T-helper 1 cell treated with Interleukin-12 subunit alpha and Interleukin-12 subunit beta and Interleukin-4 antibody, amounts not matched to agents 30 μg/mL and 1 μg/mL, for 36 hours (primary cell): ENCODE results near the gene LIMCH1.
"Not testable (repeated sequence)": the region's sequence is repeated elsewhere in the genome, so short reads cannot be mapped to it uniquely, and the experiment has no call there.

ENCODE experiments used
- H3K27ac Mint-ChIP-seq: one replicate; pipeline ENCODE4 v1.8.0; 2021; ENCODE audit warnings: mild to moderate bottlenecking, mixed read lengths
- H3K27me3 Mint-ChIP-seq: one replicate; pipeline ENCODE4 v1.8.0; 2021; ENCODE audit warnings: low read depth, mixed read lengths
- H3K36me3 Mint-ChIP-seq: one replicate; pipeline ENCODE4 v1.8.0; 2021; ENCODE audit warnings: low read depth, mixed read lengths
- H3K4me1 Mint-ChIP-seq: one replicate; pipeline ENCODE4 v1.8.0; 2021; ENCODE audit warnings: low read depth, mixed read lengths
- H3K4me3 Mint-ChIP-seq: one replicate; pipeline ENCODE4 v1.8.0; 2021; ENCODE audit warnings: mild to moderate bottlenecking, moderate library complexity, mixed read lengths
- H3K9me3 Mint-ChIP-seq: one replicate; pipeline ENCODE4 v1.8.0; 2021; ENCODE audit warnings: mixed read lengths

LIMCH1 gene, protein sequence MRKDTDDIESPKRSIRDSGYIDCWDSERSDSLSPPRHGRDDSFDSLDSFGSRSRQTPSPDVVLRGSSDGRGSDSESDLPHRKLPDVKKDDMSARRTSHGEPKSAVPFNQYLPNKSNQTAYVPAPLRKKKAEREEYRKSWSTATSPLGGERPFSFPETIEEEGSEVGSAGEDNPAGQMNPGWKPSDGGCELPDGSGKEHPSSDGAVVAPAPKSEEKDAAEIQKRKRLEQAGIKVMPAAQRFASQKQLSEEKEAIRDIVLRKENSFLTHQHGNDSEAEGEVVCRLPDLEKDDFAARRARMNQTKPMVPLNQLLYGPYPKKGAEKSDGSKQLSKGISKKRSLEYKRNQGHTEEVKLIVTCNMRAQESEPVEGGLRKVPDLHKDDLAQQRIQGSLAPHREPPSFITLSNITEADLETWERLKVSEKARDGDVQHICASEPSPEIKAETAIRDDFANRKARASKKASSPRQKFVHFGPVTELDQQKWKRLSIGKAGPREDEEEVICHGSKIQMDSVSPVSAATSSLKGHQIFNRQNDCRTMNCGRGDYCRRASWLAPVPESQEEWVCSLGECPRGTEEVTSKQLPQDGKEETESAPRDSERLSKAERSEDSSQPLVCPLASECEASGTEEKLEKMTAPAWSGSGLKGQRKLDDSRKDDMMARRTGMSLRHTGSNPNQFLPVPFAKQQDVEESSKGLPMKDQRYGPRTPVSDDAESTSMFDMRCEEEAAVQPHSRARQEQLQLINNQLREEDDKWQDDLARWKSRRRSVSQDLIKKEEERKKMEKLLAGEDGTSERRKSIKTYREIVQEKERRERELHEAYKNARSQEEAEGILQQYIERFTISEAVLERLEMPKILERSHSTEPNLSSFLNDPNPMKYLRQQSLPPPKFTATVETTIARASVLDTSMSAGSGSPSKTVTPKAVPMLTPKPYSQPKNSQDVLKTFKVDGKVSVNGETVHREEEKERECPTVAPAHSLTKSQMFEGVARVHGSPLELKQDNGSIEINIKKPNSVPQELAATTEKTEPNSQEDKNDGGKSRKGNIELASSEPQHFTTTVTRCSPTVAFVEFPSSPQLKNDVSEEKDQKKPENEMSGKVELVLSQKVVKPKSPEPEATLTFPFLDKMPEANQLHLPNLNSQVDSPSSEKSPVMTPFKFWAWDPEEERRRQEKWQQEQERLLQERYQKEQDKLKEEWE (N-terminal part only)

DNA sequence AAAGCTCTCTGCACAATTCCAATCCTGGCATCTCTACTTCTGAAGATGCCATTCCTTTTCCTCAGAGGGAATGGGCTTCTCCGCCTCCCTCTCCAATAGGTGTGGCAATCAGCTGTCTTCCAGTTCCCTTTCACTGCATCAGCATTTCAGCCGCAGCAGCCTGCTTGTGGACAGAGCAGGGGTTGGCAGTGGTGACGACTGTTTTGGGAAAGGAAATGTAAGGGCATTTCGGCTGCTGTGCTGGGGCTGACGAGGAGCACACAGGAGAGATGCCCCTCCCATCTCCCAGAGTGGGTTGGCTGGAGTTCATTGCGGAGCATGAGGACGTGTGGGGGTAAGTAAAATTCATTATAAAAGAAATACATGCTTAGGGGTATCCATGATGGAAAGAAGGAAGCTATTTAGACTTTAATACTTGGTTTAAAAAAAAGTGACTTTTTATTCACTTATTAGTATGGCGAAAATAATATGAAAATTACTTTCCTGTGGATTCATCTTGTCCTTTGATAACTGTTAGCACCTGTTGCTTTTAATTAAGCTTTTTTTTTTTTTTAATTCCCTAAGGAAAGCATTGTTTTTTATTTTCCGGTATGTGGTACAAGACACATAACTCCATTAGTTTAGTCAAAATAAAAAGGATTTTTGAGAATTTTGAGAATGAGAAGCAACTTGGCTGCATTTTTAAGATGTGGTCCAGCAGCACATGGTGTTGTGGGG lies at the start of gene LIMCH1:
Gene LIMCH1, plus strand, starts transcription at position 141 of the 717 bp plus-strand sequence. CDS start 67,839 bp downstream, outside the sequence.
- Mint-ChIP-seq H3K27me3 (no peaks in the 10 kb centered on the region), H3K27ac (no peak within 1 kb of the TSS), H3K36me3 (no peaks in the 10 kb centered on the region), H3K4me1 (no peaks in the 10 kb centered on the region), H3K4me3 (no peak within 1 kb of the TSS), H3K9me3 (no peaks in the 10 kb centered on the region)

DNA sequence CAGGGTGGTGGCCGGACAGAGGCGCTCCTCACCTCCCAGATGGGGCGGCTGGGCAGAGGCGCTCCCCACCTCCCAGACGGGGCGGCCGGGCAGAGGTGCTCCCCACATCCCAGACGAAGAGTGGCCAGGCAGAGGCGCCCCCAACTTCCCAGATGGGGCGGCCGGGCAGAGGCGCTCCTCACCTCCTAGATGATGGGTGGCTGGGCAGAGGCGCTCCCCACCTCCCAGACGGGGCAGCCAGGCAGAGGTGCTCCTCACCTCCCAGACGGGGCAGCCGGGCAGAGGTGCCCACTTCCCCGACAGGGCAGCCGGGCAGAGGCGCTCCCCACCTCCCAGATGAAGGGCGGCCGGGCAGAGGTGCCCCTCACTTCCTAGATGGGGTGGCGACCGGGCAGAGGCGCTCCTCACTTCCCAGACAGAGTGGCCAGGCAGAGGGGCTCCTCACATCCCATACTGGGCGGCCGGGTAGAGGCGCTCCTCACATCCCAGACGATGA lies 46.8 kb upstream of the LIMCH1 start:
- H3K27ac Mint-ChIP-seq, H3K36me3 Mint-ChIP-seq, H3K27me3 Mint-ChIP-seq, H3K4me1 Mint-ChIP-seq, H3K4me3 Mint-ChIP-seq, H3K9me3 Mint-ChIP-seq: not testable (repeated sequence)

DNA sequence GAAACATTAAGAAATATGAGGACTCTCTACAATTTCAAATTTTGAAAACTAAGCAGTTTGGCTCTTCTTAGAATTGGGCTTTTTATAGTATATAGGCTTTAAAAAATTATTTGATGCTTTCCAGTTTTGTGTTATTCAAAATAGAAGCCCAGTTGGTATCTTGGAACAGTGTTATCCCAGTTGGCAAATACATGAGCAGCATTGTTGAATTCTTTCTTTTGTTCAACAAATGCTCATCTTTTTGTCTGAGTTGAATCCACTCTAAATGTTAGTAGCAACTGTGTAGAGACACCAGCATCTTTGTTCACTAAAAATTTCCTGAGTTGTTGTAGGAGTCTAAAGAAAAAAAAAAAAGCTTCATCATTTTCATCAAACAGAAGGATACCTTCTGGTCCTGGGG lies 41.0 kb upstream of the LIMCH1 start:
- Mint-ChIP-seq H3K27ac (no peak overlapping the region), H3K9me3 (no peaks in the 10 kb centered on the region), H3K36me3 (no peaks in the 10 kb centered on the region), H3K27me3 (no peaks in the 10 kb centered on the region), H3K4me3 (no peak overlapping the region), H3K4me1 (no peaks in the 10 kb centered on the region)

DNA sequence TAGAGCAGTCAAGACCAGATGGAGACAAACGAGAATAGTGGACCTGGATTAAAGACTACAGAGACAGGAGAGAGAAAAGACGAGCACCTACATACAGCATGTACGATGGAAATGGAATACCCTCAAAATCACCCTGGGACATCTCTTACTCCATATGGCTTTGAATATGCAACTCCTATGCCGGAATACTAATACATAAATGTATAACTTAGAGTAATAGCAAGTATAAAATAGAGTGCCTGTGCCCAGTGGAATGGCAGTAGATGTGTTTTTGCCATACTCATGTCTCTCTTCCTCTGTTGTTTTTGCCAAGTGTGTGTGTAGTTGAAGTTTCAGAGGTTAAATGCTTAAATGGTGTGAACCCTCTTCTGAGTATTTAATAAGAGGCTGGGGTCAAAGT lies 39.8 kb upstream of the LIMCH1 start:
- Mint-ChIP-seq H3K4me3 (no peak overlapping the region), H3K36me3 (no peaks in the 10 kb centered on the region), H3K9me3 (peaks cover 7% of the 10 kb centered on the region), H3K27ac (no peak overlapping the region), H3K27me3 (no peaks in the 10 kb centered on the region), H3K4me1 (no peaks in the 10 kb centered on the region)

DNA sequence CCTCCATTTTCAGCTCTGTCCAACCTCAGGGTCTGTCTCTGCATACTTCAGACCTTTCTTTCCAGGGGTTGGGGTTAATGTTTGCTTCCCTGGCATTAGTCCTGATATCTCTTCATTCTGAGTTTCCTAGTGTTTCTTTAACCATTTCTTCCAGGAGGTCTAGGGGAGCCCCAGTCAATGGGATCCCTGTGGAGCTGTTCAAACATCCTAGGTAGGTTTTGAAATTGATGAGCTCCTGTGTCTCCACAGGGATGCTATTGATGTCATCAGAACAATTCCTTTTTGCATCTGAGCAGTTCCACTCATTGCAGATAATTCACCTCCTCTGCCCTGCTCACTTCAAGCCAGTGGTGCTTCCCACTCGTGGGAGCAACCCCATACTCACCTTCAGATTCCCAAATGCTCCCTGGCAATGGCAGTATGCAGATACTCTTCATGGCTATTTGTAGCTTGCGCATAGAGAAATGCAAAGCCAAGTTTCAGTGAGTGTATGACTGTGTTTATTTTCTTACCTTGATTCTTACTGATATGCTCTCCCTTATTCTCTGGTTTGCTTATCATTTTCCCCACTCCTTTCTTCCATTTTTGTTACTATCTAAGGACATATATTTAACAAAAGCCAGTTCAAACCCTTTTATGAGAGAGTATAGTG lies 33.7 kb upstream of the LIMCH1 start:
- peaks cover 7% of the 10 kb centered on the region for H3K9me3 Mint-ChIP-seq
- no peak overlapping the region for H3K27ac Mint-ChIP-seq
- H3K27me3 Mint-ChIP-seq = no peaks in the 10 kb centered on the region
- no peaks in the 10 kb centered on the region for H3K36me3 Mint-ChIP-seq
- no peak overlapping the region for H3K4me3 Mint-ChIP-seq
- no peaks in the 10 kb centered on the region for H3K4me1 Mint-ChIP-seq

DNA sequence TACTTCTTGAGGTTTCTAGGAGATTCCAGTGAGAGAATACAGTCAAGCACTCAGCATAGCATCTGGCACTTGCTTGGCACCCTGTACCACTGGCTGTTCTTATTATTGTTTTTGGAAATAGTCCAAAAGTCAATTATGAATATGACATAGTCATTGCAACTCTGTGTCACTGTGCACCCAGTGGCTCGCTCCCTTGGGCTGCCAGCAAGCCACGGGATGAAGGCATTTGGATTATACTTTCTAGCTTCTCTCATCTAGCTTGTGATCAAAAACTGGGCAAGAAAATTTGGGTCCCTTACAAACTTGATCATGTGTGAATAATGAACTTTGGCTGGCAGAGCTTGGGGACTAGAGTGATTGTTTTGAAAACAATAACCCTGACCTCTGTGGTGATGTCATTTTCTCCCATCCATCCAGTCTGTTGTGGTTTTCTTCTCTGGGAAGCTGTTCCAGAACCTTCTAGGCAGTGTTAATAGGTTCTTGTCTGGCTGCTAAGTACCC lies 32.7 kb upstream of the LIMCH1 start:
- no peaks in the 10 kb centered on the region for H3K36me3 Mint-ChIP-seq
- no peaks in the 10 kb centered on the region for H3K27me3 Mint-ChIP-seq
- H3K4me1 Mint-ChIP-seq = no peaks in the 10 kb centered on the region
- peaks cover 7% of the 10 kb centered on the region for H3K9me3 Mint-ChIP-seq
- H3K27ac Mint-ChIP-seq = no peak overlapping the region
- H3K4me3 Mint-ChIP-seq = no peak overlapping the region

DNA sequence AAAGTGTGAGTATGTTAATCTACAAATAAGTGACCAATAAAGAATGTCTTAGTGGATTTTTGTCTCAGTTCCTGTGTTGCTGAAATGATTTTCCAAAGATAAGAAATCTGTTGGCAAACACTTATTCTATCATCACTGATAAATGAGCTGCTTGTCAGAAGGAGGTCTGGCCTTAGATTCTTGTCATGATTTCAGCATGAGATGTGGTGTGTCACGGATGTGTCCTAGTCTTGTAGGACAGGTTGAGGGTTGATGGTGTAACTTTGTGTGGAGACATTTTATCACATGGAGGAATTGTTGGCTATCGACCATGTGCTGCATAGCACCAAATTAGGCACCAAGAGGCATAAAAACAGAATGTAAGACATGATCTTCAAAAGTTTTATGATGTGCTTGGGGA lies 31.8 kb upstream of the LIMCH1 start:
- no peaks in the 10 kb centered on the region for H3K4me1 Mint-ChIP-seq

DNA sequence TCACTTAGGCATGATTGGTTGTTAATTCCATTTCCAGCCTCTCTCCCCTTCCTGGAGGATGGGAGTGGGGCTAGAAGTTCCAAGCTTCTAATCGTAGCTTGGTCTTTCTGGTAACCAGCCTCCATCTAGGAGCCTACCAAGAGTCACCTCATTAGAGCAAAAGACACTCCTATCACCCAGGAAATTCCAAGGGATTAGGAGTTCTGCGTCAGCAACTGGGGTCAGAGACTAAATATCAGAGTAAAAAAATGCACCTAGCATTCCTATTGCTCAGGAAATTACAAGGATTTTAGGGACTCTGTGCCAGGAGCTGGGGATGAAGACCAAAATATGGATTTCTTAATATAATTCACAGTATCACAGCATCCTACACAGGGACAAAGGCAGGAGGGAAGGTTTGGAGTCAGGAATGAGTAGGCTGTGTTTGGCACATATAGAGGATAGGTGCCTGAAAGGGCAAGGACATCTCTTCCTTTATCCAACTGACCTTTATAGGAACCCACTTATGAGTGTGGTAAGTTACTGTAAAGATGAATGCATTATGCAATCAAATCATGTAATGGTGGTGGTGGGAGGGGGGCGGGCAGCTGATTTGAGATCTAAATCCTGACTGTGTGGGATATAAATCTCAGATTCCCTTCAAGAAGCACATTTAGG lies 30.5 kb upstream of the LIMCH1 start:
- Mint-ChIP-seq H3K27ac (no peak overlapping the region), H3K36me3 (no peaks in the 10 kb centered on the region), H3K27me3 (no peaks in the 10 kb centered on the region), H3K4me3 (no peak overlapping the region), H3K9me3 (peaks cover 5% of the 10 kb centered on the region), H3K4me1 (no peaks in the 10 kb centered on the region)

More for the DNA sequence above, 31.8 kb upstream of the LIMCH1 start:
- Mint-ChIP-seq H3K27ac (no peak overlapping the region), H3K9me3 (peaks cover 7% of the 10 kb centered on the region), H3K4me3 (no peak overlapping the region), H3K27me3 (no peaks in the 10 kb centered on the region), H3K36me3 (no peaks in the 10 kb centered on the region)

DNA sequence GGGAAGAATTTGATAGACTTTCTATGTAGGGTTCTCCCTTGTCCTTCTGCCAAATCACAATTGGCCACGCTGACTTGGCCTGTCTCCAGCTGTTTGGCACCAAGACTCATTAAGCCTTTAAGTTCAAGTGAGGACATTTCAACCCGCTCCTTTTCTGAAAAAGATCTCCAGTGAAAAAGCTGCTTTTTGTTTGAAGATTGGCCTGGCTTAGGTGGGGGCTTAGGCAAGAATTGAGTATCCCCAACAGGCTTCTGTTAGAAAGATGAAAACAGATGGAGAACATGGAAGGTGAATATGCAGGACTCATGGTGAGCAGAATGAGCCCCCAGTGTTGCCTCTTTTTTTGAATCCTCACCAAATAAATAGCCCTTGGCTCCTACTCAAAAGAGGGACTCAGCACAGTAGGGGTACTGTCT lies 28.5 kb upstream of the LIMCH1 start:
- H3K4me3 Mint-ChIP-seq = no peak overlapping the region
- H3K9me3 Mint-ChIP-seq = no peaks in the 10 kb centered on the region
- no peaks in the 10 kb centered on the region for H3K36me3 Mint-ChIP-seq
- H3K27ac Mint-ChIP-seq = no peak overlapping the region
- H3K27me3 Mint-ChIP-seq = no peaks in the 10 kb centered on the region
- no peaks in the 10 kb centered on the region for H3K4me1 Mint-ChIP-seq

DNA sequence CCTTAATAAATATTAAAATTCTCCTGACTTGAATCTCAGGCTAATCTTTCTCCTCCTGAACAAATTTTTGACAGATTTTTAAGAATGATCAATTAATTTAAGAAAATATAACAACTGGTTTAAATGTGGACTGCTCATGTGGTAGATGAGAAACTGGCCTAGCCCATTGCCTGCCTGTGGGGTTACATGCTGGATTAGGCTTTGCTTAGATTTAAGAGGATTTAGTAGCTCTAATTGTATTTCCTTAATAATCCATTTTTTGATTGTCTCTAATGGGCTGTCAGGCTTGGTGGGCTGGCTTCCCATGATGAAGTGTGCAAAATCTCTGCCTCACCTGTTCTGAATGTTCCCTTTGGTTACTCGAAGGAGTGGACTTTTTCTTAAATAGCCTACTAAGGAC lies 27.8 kb upstream of the LIMCH1 start:
- no peaks in the 10 kb centered on the region for H3K36me3 Mint-ChIP-seq
- H3K27ac Mint-ChIP-seq = no peak overlapping the region
- no peaks in the 10 kb centered on the region for H3K4me1 Mint-ChIP-seq
- no peaks in the 10 kb centered on the region for H3K9me3 Mint-ChIP-seq
- H3K27me3 Mint-ChIP-seq = no peaks in the 10 kb centered on the region
- no peak overlapping the region for H3K4me3 Mint-ChIP-seq

DNA sequence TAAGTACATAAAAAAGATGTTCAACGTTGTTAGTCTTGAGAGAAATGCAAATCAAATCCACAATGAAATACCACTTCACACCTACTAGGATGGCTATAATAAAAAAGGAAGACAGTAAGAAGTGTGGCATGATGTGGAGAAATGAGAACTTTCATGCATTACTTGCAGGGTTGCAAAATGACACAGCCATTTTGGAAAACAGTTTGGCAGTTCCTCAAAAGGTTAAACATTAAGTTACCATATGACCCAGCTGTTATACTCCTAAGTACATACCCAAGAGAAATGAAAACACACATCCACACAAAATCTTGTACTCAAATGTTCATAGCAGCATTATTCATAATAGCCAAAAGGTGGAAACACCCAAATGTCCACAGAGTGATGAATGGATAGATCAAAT lies 25.8 kb upstream of the LIMCH1 start:
- Mint-ChIP-seq H3K36me3 (no peaks in the 10 kb centered on the region), H3K9me3 (no peaks in the 10 kb centered on the region), H3K27ac (no peak overlapping the region), H3K4me3 (no peak overlapping the region), H3K27me3 (no peaks in the 10 kb centered on the region), H3K4me1 (no peaks in the 10 kb centered on the region)

DNA sequence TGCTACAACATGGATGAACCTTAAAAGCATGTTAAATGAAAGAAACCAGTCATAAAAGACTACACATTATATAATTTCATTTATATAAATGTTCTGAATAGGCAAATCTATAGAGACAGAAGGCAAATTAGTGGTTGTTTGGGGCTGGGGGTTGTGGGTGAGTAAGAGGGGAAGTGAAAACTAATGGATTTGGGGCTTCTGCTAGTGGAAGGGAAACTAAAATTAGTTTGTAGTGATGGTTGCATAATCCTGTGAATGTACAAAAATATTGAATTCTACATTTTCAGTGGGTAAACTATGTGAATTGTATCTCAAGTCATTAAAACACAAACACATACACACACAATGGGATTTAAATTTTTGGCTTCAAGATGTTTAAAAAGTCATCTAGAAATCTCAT lies 25.4 kb upstream of the LIMCH1 start:
- Mint-ChIP-seq H3K4me3 (no peak overlapping the region), H3K27me3 (no peaks in the 10 kb centered on the region), H3K27ac (no peak overlapping the region), H3K36me3 (no peaks in the 10 kb centered on the region), H3K4me1 (no peaks in the 10 kb centered on the region), H3K9me3 (no peaks in the 10 kb centered on the region)

DNA sequence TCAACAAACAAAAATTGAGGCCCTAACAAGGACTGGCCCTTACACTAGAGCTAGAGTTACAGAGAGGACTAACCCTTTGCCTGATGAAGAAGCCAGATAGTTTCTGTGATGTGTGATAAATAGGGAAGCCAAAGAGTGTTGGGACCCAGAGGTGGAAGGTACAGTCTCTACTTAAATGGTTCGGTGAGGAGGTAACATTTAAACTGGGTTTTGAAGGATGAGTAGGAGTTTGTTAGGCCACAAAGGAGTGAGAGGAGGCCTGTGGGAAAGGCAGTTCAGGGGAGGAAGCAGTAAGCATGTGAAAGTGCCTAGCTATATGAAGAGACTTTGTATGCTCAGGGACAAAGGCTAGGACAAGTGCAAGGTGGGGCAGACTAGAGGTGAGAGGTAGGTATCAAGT lies 23.8 kb upstream of the LIMCH1 start:
- H3K4me1 Mint-ChIP-seq = no peaks in the 10 kb centered on the region
- no peaks in the 10 kb centered on the region for H3K27me3 Mint-ChIP-seq

More for the DNA sequence above, 23.8 kb upstream of the LIMCH1 start:
- H3K27ac Mint-ChIP-seq = no peak overlapping the region
- no peak overlapping the region for H3K4me3 Mint-ChIP-seq
- no peaks in the 10 kb centered on the region for H3K9me3 Mint-ChIP-seq
- no peaks in the 10 kb centered on the region for H3K36me3 Mint-ChIP-seq
